ENCODE data around the gene OR1S2.

DNA sequence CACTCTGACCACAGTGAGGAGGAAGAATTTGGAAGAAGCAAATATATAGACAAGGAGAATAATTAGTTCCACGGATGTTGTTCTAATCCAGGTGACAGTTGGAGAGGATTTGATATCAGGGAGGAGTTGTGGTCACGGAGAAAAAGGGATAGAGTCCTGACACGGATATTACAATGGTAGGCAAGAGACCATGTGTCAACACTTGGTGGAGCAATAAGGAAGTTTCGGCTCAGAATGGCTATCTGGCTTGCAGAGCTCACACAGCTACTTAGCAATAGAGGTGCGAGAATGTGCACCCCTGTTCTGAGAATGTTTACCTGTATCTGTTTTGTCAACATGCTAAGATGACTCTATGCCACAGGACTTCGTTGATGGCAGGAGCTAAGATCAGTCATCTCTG, 25.5 kb downstream of the OR1S2 start:
- TF ChIP-seq, protein P1, sequence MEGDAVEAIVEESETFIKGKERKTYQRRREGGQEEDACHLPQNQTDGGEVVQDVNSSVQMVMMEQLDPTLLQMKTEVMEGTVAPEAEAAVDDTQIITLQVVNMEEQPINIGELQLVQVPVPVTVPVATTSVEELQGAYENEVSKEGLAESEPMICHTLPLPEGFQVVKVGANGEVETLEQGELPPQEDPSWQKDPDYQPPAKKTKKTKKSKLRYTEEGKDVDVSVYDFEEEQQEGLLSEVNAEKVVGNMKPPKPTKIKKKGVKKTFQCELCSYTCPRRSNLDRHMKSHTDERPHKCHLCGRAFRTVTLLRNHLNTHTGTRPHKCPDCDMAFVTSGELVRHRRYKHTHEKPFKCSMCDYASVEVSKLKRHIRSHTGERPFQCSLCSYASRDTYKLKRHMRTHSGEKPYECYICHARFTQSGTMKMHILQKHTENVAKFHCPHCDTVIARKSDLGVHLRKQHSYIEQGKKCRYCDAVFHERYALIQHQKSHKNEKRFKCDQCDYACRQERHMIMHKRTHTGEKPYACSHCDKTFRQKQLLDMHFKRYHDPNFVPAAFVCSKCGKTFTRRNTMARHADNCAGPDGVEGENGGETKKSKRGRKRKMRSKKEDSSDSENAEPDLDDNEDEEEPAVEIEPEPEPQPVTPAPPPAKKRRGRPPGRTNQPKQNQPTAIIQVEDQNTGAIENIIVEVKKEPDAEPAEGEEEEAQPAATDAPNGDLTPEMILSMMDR (IDR thresholded peaks at IDR 0.05) = no peak
- TF ChIP-seq, protein P2, sequence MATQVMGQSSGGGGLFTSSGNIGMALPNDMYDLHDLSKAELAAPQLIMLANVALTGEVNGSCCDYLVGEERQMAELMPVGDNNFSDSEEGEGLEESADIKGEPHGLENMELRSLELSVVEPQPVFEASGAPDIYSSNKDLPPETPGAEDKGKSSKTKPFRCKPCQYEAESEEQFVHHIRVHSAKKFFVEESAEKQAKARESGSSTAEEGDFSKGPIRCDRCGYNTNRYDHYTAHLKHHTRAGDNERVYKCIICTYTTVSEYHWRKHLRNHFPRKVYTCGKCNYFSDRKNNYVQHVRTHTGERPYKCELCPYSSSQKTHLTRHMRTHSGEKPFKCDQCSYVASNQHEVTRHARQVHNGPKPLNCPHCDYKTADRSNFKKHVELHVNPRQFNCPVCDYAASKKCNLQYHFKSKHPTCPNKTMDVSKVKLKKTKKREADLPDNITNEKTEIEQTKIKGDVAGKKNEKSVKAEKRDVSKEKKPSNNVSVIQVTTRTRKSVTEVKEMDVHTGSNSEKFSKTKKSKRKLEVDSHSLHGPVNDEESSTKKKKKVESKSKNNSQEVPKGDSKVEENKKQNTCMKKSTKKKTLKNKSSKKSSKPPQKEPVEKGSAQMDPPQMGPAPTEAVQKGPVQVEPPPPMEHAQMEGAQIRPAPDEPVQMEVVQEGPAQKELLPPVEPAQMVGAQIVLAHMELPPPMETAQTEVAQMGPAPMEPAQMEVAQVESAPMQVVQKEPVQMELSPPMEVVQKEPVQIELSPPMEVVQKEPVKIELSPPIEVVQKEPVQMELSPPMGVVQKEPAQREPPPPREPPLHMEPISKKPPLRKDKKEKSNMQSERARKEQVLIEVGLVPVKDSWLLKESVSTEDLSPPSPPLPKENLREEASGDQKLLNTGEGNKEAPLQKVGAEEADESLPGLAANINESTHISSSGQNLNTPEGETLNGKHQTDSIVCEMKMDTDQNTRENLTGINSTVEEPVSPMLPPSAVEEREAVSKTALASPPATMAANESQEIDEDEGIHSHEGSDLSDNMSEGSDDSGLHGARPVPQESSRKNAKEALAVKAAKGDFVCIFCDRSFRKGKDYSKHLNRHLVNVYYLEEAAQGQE (IDR thresholded peaks at IDR 0.05; ENCODE audit: insufficient read depth in 1 of 2, low read depth in 2 of 2, low read length in 1 of 2) = no peak
- no peak for TF ChIP-seq POLR2AphosphoS5 (IDR thresholded peaks at IDR 0.05; ENCODE audit: low read depth, low read length)

All from Panc1 (cell line).